CD4-positive, alpha-beta T cell (primary cell): ENCODE measurements around the gene GALNT7. TPM values are rescaled to one million over a fixed set of nuclear protein-coding genes. Genes with fewer than 3 reads are reported as not detected.

Source experiments
- ATAC-seq: fragments of 200-7000 bp; cut with Tn5 transposase; one replicate; pipeline ENCODE4 v1.10.0; 2022; ENCODE audit warnings: mild to moderate bottlenecking; ENCODE audit not compliant: poor library complexity
- CTCF ChIA-PET: fragments of 350-600 bp; sonication (Branson Sonifier 250); formaldehyde crosslinking; loops from one replicate; lab custom pipeline; 2021; ENCODE audit warnings: antibody characterized with exemption, inconsistent platforms; lab: Charles Lee
- POLR2A ChIA-PET: fragments of 350-600 bp; sonication (Branson Sonifier 250); formaldehyde crosslinking; loops from one replicate; lab custom pipeline; 2021; ENCODE audit warnings: antibody characterized with exemption, inconsistent platforms; lab: Charles Lee
- DNase-seq, 14 experiments: peaks; one replicate each; pipeline ENCODE4 v3.0.0-alpha.2; 2013 to 2020; ENCODE audit warnings: mixed read lengths in 2 of 14
- H3K27ac ChIP-seq, 2 donors: one replicate each; pipeline versions ENCODE4 v1.5.1 to v1.7.0; 2013; ENCODE audit warnings: low read length in 2 of 2, low read depth in 1 of 2, mild to moderate bottlenecking in 1 of 2
- H3K27me3 ChIP-seq, 2 experiments: 1 replicate in 1 of 2; 2 replicates in 1 of 2; pipeline versions ENCODE4 v1.6.1 to v1.7.0; 2013; ENCODE audit warnings: low read length in 2 of 2, control low read depth in 1 of 2, mild to moderate bottlenecking in 1 of 2, moderate library complexity in 1 of 2; ENCODE audit not compliant: insufficient read depth in 2 of 2, control insufficient read depth in 1 of 2
- H3K36me3 ChIP-seq: one replicate; pipeline ENCODE4 v1.6.1; 2013; ENCODE audit warnings: low read length, control low read depth; ENCODE audit not compliant: insufficient read depth
- H3K4me1 ChIP-seq: one replicate; pipeline ENCODE4 v1.6.1; 2013; ENCODE audit warnings: low read length, control low read depth; ENCODE audit not compliant: insufficient read depth
- H3K4me3 ChIP-seq: one replicate; pipeline ENCODE4 v1.5.1; 2013; ENCODE audit warnings: mild to moderate bottlenecking, low read length, moderate library complexity
- H3K9me3 ChIP-seq, 2 experiments: 1 replicate in 1 of 2; 2 replicates in 1 of 2; pipeline versions ENCODE4 v1.6.1 to v1.7.0; 2013; ENCODE audit warnings: low read length in 2 of 2, mild to moderate bottlenecking in 2 of 2, control low read depth in 1 of 2, moderate library complexity in 1 of 2; ENCODE audit not compliant: control insufficient read depth in 1 of 2, insufficient read depth in 1 of 2
- H3K27ac Mint-ChIP-seq: one replicate; pipeline ENCODE4 v1.8.0; 2020; ENCODE audit warnings: mixed read lengths
- H3K27me3 Mint-ChIP-seq: one replicate; pipeline ENCODE4 v1.8.0; 2021; ENCODE audit warnings: mixed read lengths
- H3K36me3 Mint-ChIP-seq: one replicate; pipeline ENCODE4 v1.8.0; 2021; ENCODE audit warnings: low read depth, mixed read lengths
- H3K4me1 Mint-ChIP-seq: one replicate; pipeline ENCODE4 v1.8.0; 2021; ENCODE audit warnings: low read depth, mixed read lengths
- H3K4me3 Mint-ChIP-seq: one replicate; pipeline ENCODE4 v1.8.0; 2020; ENCODE audit warnings: mild to moderate bottlenecking, mixed read lengths
- H3K9me3 Mint-ChIP-seq: one replicate; pipeline ENCODE4 v1.8.0; 2020; ENCODE audit warnings: mixed read lengths
- CTCF ChIP-seq: fragments of 200-600 bp; IDR thresholded peaks from one replicate; pipeline ENCODE4 v1.8.0; 2022; ENCODE audit warnings: antibody characterized with exemption, mild to moderate bottlenecking
- intact Hi-C, 2 experiments: fragments of 100-400 bp; cut with DNase I in 1 of 2; cut with micrococcal nuclease in 1 of 2; formaldehyde crosslinking; loops; one replicate each; pipeline versions ENCODE4 v1.15.1 to v1.9.0; 2023 to 2025; cut with DNase I, micrococcal nuclease
- total RNA-seq, 174 experiments: library from RNA in 2 of 174; stranded (reverse) in 2 of 174; gene quantifications; one replicate each; pipeline ENCODE4 v1.2.3 and lab custom pipeline; 2021 to 2026

Gene GALNT7
- total RNA-seq, 2 experiments from 2014 or later = 4.6 to 4.8 TPM

- Mint-ChIP-seq H3K4me1 (peaks cover 12% of the 10 kb centered on the region), H3K27ac (no peak overlapping the region)
Measured at GRCh38 chr4:173293663-173294062, 125.1 kb downstream of the GALNT7 start.

GRCh38 chr4:173294444-173294843, 125.8 kb downstream of the GALNT7 start:
- no peak overlapping the region for H3K27ac ChIP-seq
- H3K36me3 ChIP-seq = peaks cover 7% of the 10 kb centered on the region
- no peaks in the 10 kb centered on the region for H3K9me3 Mint-ChIP-seq
- no peak for TF ChIP-seq CTCF
- peaks cover 31% of the 10 kb centered on the region for H3K36me3 Mint-ChIP-seq
- H3K4me1 Mint-ChIP-seq = peaks cover 4% of the 10 kb centered on the region
- no peak overlapping the region for H3K4me3 ChIP-seq
- DNase-seq (no peak), ATAC-seq (no peak)
- intact Hi-C loops = no loop called here
- H3K27me3 ChIP-seq = no peaks in the 10 kb centered on the region
- no peak overlapping the region for H3K27ac Mint-ChIP-seq
- H3K27me3 Mint-ChIP-seq = no peaks in the 10 kb centered on the region
- ChIA-PET CTCF (no interaction called here), POLR2A (no interaction called here)
- no peak overlapping the region for H3K4me3 Mint-ChIP-seq
- no peaks in the 10 kb centered on the region for H3K9me3 ChIP-seq
- H3K4me1 ChIP-seq = no peaks in the 10 kb centered on the region

More at GRCh38 chr4:173293663-173294062, 125.1 kb downstream of the GALNT7 start:
- no peak overlapping the region for H3K4me3 Mint-ChIP-seq
- no peaks in the 10 kb centered on the region for H3K27me3 Mint-ChIP-seq
- no peak for TF ChIP-seq CTCF
- H3K27me3 ChIP-seq = no peaks in the 10 kb centered on the region
- H3K27ac ChIP-seq = no peak overlapping the region
- peaks cover 3% of the 10 kb centered on the region for H3K4me1 ChIP-seq
- no peaks in the 10 kb centered on the region for H3K9me3 Mint-ChIP-seq
- H3K9me3 ChIP-seq = no peaks in the 10 kb centered on the region
- ChIA-PET CTCF (no interaction called here), POLR2A (no interaction called here)
- peaks cover 27% of the 10 kb centered on the region for H3K36me3 Mint-ChIP-seq
- peaks cover 7% of the 10 kb centered on the region for H3K36me3 ChIP-seq
- intact Hi-C loops = no loop called here
- no peak for ATAC-seq
- H3K4me3 ChIP-seq = no peak overlapping the region
- no peak for DNase-seq

GRCh38 chr4:173301518-173302201, 133.0 kb downstream of the GALNT7 start:
- H3K4me3 ChIP-seq = no peak overlapping the region
- ATAC-seq (peak; percentile 39), DNase-seq (peak in 4 of 14 experiments; percentile 19 to 57 (median 45))
- H3K9me3 ChIP-seq = no peaks in the 10 kb centered on the region
- peaks cover 7% of the 10 kb centered on the region for H3K4me1 Mint-ChIP-seq
- H3K27me3 ChIP-seq = no peaks in the 10 kb centered on the region
- intact Hi-C loops = loop anchor here in 1 of 2 experiments (2.0 kb wide), 1 partner anchor 289 kb away; no protein-coding TSS in a partner anchor
- CTCF ChIA-PET = interaction anchor here (0.6 to 1.9 kb wide), 16 partner anchors 8 to 289 kb away, joined by 3 to 31 read pairs (median 4); no protein-coding TSS in a partner anchor
- H3K4me1 ChIP-seq = no peaks in the 10 kb centered on the region
- peaks cover 53% of the 10 kb centered on the region for H3K36me3 Mint-ChIP-seq
- H3K27me3 Mint-ChIP-seq = no peaks in the 10 kb centered on the region
- peak; percentile 80 for TF ChIP-seq CTCF
- no peaks in the 10 kb centered on the region for H3K9me3 Mint-ChIP-seq
- H3K4me3 Mint-ChIP-seq = no peak overlapping the region
- no peak overlapping the region for H3K27ac ChIP-seq
- POLR2A ChIA-PET = interaction anchor here (1.0 to 1.7 kb wide), 3 partner anchors 32 to 322 kb away, joined by 3 to 5 read pairs (median 3); partner anchors contain the start of gene HMGB2
- peaks cover 9% of the 10 kb centered on the region for H3K36me3 ChIP-seq
- H3K27ac Mint-ChIP-seq = peak overlapping the region; percentile 19
